GM12865 (cell line): ENCODE data around the gene SPOCK1.
A peak's percentile ranks its signal among the peaks of the same experiment; 100 is the strongest.
"Not testable (repeated sequence)": the region's sequence is repeated elsewhere in the genome, so short reads cannot be mapped to it uniquely, and the experiment has no call there.

Experiments
- DNase-seq: peaks from one replicate; pipeline ENCODE4 v3.0.0; 2010; ENCODE audit warnings: low read depth
- H3K4me3 ChIP-seq: 2 replicates; pipeline ENCODE4 v1.5.1; 2011; ENCODE audit warnings: mild to moderate bottlenecking, low read depth, low read length, control low read depth
- CTCF ChIP-seq: IDR thresholded peaks from 2 replicates; pipeline ENCODE4 v1.5.1; 2011; ENCODE audit warnings: low read length, control low read depth, low read depth, inconsistent platforms; ENCODE audit not compliant: insufficient read depth; ENCODE audit errors: missing control alignments

The SPOCK1 gene

GRCh38 chr5:137260820-137261695, 238.1 kb downstream of the SPOCK1 start:
- H3K4me3 ChIP-seq = no peak overlapping the region
- no peak for DNase-seq
- TF ChIP-seq CTCF = no peak

- not testable (repeated sequence) for H3K4me3 ChIP-seq, DNase-seq
These were observed 240.0 kb downstream of the SPOCK1 start for GRCh38 chr5:137259115-137259514.

GRCh38 chr5:137254119-137255090, 244.7 kb downstream of the SPOCK1 start:
- H3K4me3 ChIP-seq = no peak overlapping the region
- no peak for TF ChIP-seq CTCF
- DNase-seq = no peak

- no peak overlapping the region for H3K4me3 ChIP-seq
- no peak for DNase-seq
- TF ChIP-seq CTCF = no peak
These were observed 246.6 kb downstream of the SPOCK1 start for GRCh38 chr5:137252512-137252911.

- H3K4me3 ChIP-seq = no peak overlapping the region
- no peak for DNase-seq
- no peak for TF ChIP-seq CTCF
These were observed 248.7 kb downstream of the SPOCK1 start for GRCh38 chr5:137250421-137250820.

GRCh38 chr5:137248527-137248926, 250.6 kb downstream of the SPOCK1 start:
- no peak overlapping the region for H3K4me3 ChIP-seq
- TF ChIP-seq CTCF = no peak
- no peak for DNase-seq

GRCh38 chr5:137245438-137245837, 253.7 kb downstream of the SPOCK1 start:
- no peak for TF ChIP-seq CTCF
- peak; percentile 12 for DNase-seq
- H3K4me3 ChIP-seq = no peak overlapping the region
